GM12865 (cell line): Measurements from ENCODE around the gene TMCC1.

Experiments
- DNase-seq: peaks from one replicate; pipeline ENCODE4 v3.0.0; 2010; ENCODE audit warnings: low read depth
- H3K4me3 ChIP-seq: 2 replicates; pipeline ENCODE4 v1.5.1; 2011; ENCODE audit warnings: mild to moderate bottlenecking, low read depth, low read length, control low read depth
- CTCF ChIP-seq: IDR thresholded peaks from 2 replicates; pipeline ENCODE4 v1.5.1; 2011; ENCODE audit warnings: low read length, control low read depth, low read depth, inconsistent platforms; ENCODE audit not compliant: insufficient read depth; ENCODE audit errors: missing control alignments

The TMCC1 gene

GRCh38 chr3:129672412-129672811 is 221.1 kb downstream of the TMCC1 start:
- no peak for DNase-seq
- no peak overlapping the region for H3K4me3 ChIP-seq
- no peak for TF ChIP-seq CTCF

- DNase-seq = no peak
- no peak for TF ChIP-seq CTCF
- no peak overlapping the region for H3K4me3 ChIP-seq
Measured at GRCh38 chr3:129665024-129665768, 228.3 kb downstream of the TMCC1 start.

DNA sequence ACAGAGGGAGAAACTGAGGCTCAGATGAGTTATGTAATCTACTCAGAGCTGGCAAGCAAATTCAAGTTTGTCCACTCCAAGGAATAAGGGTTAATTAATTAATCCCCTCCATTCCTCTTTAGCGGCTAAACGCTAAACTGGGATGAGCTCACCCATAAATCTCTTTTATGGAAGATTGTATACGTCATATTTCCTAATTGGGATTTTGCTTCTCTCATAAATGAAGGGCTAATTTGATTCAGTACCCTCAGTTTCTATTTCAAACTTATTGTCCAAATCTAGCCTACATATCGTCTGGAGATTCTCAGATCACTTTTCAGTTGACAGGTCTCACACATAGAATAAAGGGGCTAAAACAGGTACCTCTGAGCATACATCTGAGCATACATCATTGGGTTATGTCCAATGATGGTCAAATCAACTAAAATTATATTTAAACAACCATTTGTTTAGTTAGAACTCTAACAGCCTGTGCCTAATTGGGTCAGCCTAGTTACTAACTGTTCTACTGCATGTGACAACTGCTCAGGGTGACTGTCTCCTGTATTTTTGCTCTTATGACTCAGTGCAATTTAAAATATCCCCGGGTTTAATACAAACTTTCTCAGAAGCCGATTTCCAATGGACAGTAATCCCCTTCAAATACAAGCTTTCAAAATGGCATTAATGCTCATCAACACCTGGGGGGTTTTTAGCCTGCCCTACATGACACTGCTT is 229.4 kb downstream of the TMCC1 start:
- no peak for DNase-seq
- TF ChIP-seq CTCF = no peak
- H3K4me3 ChIP-seq = no peak overlapping the region

GRCh38 chr3:129663045-129663446 is 230.5 kb downstream of the TMCC1 start:
- no peak overlapping the region for H3K4me3 ChIP-seq
- no peak for DNase-seq
- TF ChIP-seq CTCF = no peak

DNA sequence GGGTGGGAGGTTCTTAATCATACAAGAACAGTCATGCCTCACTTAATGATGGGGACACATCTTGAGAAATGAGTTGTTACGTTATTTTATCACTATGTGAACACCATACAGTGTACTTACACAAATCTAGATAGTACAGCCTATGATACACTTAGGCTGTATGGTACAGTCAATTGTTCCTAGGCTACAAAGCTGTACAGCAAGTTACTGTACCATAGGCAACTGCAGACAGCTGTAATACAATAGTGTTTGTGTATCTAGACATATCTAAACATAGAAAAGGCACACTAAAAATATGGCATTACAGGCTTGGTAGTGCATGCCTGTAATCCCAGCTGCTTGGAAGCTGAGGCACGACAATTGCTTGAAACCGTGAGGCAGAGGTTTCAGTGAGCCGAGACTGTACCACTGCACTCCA is 231.3 kb downstream of the TMCC1 start:
- no peak for TF ChIP-seq CTCF
- no peak overlapping the region for H3K4me3 ChIP-seq
- DNase-seq = no peak

GRCh38 chr3:129661766-129662165 is 231.7 kb downstream of the TMCC1 start:
- TF ChIP-seq CTCF = no peak
- no peak overlapping the region for H3K4me3 ChIP-seq
- no peak for DNase-seq
